ENCODE data around the gene TSFM.
A peak's percentile ranks its signal among the peaks of the same experiment; 100 is the strongest.

The TSFM gene

DNA sequence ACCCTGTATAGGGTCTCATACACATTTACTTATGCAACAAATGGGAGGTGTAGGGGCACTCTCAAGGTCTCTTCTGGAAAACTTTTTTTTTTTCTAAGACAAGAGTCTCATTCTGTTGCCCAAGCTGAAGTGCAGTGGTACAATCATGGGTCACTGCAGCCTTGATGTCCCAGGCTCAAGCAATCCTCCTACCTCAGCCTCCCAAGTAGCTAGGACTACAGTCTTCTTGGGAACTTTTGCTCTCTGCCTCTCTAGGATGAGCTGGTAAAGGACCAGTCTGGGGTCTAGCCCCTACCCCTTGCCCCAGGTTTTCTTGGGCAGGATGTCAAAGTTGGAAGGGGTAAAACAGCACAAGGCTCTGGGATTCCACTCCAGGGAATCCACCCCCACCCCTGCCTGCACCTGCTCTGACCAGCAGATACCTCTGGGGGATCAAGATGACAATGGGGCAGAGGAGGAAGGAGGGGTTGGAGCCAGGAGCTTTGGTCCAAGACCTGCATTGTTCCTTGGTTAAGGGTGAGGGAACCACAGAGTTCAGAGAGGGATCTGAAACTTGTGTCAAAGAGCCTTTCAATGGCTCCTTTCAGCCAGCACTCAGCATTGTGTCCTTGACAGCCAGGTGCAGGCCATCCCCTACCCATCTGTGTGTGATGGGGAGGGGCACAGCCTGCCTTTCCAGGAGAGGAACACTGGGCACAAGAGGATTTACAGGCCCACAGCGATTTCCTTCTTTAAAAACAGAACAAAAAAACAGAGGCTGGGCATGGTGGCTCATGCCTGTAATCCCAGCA lies 51.7 kb downstream of the TSFM start:
- no peak for DNase-seq (ENCODE audit: low read depth in 2 of 2)

DNA sequence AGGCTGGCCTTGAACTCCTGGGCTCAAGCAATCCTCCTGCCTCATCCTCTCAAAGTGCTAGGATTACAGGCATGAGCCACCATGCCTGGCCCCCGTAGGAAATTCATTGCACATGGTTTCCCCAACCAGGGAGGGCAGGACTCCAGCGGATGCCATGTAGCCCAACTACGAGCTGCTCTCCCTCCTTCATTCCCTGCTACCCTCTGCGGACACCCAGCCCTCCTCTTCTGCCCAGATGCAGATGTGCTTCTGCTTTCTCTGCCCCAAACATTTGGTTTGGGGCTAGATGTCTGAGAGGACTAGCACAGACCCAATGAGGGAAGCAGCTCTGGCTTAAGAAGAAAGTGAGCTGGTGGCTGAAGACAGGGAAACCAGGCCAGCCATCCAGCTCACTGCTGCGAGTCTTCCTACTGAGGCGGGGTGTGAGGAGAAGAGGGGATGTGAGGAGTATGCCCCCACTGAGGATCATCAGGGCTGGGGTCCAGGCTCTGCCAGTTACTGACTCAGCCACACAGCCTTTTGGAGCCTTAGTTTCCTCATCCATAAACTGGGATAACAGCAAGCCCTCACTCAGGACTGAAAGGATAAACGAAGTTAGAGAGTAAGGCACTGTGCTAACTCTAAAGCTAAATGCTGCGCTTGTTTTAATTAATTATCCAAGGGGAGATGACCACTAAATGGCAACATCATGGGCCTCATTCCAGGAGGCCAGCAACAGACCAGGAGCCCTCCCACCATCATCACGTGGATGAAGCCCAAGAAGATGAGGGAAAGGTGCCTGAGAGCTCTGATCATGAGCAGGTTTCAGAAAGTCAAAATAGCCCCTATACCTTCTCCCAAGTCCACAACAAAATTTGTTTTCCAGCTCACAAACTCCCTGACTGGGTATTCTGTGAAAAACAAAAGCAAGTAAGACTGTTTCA lies 53.0 kb downstream of the TSFM start:
- no peak for DNase-seq (ENCODE audit: low read depth in 2 of 2)

DNA sequence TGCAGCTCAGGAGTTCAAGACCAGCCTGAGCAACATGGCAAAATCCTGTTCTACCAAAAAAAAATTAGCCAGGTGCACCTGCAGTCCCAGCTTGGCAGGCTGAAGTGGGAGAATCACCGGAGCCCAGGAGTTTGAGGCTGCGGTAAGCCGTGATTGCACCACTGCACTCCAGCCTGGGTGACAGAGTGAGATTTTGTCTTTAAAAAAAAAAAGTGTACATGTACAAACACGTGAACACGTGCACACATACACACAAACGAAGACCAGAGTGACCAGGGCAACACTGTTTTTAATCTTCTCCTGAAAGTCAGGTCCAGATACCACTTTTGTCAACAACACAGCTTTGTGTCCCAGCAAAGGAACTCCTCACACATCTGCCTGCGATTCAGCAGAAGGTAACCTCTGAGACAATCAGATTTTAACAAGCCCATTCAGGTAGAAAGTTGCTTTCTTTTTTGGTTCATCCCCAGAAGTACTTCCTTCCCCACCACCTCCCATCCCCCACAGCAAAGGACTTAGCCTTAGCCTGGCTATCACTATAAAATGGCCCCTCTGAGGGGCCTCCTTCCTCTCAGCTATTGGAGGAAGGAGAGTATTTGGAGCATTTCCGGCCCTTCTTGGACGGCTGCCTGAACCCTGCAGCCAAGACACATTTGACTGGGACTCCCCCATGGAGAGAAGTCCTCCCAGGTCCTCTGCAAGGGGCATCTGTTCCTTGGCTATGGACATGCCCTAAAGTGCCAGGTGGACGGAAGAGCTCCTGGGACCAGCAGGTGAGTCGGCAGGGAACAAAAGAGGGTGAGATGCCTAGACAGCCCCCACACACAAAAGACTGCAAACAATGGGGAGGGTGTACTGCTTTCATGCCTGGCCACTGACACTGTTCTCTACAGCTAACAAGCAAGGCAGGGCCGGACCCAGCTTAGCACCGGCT lies 54.1 kb downstream of the TSFM start:
- no peak for DNase-seq (ENCODE audit: low read depth in 2 of 2)

DNA sequence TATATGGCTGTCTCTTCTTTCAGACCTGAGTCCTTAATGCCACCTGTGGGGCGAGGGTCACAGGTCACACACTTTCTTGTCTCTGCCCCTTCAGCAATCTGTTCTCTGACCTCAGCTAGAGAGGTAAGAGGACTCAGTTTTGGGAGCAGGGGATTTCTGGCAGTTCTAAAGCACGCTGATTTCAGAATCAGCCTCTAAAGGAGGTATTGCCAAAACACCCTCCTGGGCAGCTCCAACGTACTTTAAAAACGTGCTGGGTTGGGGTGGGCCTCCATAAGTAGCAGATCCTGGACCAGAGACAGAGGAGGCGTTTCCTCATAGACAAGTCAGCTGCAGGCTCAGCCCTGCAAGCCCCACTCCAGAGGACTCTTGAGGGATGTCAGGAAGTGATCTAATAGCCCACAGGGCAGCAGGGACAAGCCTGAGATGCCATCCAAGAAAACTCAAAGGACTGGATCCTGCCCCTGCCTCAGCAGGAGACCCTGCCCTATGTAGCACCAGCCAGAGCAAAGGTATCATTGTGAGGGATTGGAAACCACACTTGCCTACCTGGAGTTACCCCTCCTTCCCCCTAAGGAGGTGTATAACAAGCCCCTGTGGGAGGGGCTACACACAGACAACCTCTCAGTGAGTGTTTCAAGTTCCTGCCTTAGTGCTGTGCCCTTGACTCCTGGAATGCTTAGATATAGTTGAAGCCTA lies 55.4 kb downstream of the TSFM start:
- no peak for DNase-seq (ENCODE audit: low read depth in 2 of 2)

DNA sequence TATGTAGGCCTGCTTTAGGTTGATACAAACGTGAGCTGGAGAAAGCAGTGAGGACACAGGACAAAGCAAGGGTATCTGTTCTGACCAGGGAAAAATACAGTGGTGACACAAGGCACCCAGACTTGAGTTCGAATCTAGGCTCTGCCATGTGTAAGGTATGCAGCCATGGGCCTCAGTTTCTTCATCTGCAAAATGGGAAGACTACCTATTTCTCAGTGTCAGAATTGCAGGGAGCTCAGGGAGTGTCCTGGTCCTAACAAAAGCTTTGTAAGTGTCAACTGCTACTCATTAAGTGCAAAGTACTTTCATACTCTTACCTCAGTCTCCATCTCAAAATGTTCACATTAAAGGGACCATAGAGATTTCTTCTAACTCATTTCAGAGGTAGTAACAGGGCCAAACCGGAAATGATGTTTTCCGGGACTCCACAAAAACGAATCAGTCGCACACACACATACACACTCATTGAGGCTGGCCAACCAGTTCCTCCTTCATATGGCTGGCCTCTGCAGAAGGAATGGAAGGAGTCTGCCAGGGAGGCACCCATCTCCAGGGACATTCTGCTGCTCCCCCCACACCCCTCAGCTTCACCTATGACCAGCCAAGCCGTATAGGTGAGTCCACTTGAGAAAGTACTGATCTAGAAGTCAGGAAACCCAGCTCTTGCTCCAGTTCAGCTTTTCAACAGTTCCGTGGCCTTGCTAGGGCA lies 56.2 kb downstream of the TSFM start:
- DNase-seq (ENCODE audit: low read depth in 2 of 2): no peak

DNA sequence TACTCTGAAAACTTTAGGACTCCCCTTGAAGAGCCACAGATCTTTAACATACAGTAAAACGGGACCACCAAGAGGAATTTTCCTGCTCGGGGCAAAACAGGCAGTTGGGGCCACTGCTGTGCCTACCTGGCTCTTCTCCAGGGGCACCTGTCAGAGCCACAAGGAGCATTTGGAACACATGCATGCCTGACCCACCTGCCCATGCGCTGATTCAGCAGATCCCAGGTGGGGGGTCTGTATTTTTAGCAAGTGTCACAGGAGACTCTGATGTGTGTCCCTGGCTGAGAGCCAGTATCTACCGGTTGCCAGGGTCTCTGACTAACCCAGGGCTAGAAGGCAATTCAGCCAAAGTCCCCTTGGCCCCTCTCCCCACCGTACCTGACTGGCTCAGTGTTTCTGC lies 57.4 kb downstream of the TSFM start:
- DNase-seq (ENCODE audit: low read depth in 2 of 2): no peak

DNA sequence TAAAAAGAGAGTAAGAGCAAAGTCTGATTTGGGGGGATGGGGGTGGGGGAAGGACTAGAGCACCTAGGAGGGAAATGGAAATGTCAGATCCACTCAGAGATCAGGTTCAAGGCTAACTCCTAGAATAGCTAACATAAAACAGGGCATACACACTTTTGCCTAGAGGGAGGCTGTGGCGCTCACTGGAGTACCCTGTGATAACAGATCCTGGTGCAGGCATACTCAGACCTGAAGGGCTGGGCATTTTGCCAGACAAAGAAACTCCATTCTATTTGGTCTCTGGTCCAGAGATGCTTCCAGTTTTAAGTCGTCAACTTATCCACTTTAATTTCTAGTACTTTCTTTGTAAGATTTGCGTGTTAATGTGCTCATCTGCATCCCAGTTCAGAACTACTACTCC lies 58.1 kb downstream of the TSFM start:
- no peak for DNase-seq (ENCODE audit: low read depth in 2 of 2)

DNA sequence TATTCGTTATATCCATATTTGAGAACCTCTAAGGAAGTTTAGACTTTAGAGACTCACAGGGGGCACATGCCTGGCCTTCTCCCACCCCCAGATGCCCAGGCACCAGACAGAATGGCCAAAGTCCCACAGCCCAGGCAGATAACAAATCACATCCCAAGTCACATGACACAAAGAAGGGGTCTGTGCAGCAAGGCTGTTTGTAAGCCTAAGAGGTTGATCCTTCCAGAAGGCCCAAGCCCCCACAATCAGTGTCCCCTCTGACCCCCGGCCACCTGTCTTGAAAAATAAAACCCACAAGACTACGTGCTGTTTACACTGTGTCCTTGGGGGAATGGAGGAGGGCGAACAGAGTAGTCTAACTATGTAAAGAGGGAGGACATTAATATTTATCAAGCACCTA lies 58.9 kb downstream of the TSFM start:
- DNase-seq (ENCODE audit: low read depth in 2 of 2): no peak

DNA sequence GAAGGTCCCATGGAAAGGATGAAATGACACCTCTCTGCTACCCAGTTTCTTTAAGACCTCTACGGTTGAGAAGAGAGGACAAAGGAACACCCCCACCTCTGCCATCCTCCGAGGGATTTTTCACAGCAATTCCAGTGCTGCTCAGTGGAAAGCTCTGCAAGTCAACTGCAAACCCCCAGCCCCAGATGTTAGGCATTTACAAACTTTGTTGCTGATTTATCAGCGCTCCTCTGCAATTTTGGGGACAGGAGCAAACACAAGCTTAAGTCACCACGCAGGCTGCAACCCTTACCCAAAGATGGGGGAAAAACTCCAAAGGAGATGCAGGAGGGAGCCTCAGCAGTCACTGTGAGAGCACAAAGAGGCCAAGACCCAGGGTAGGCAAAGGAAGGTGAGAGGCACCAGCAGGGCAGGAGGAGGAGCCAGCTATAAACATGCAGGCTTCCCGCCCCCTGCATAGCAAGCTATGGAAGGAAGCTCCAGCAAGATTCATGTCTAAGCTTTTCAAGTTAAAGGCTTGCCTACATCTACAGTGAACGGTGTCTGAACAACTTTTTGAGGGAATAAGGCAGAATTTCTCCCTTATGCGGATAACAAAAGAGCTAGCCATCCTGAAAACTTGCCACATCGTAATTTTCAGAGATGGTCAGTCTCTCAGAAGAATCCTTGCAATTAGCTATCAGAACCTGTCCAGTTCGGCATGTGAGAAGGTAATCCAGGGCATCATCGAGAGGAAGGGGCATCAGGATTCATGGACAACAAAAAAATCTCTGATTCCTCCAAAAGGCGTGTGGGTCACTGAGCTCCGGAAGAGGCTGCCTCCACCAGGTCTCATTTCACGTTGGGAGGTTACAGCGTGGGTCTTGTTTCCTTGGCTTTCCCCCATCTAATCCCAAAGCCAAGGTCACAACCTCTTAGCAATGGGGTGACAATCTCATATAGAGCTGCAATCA lies 60.0 kb downstream of the TSFM start:
- no peak for DNase-seq (ENCODE audit: low read depth in 2 of 2)

DNA sequence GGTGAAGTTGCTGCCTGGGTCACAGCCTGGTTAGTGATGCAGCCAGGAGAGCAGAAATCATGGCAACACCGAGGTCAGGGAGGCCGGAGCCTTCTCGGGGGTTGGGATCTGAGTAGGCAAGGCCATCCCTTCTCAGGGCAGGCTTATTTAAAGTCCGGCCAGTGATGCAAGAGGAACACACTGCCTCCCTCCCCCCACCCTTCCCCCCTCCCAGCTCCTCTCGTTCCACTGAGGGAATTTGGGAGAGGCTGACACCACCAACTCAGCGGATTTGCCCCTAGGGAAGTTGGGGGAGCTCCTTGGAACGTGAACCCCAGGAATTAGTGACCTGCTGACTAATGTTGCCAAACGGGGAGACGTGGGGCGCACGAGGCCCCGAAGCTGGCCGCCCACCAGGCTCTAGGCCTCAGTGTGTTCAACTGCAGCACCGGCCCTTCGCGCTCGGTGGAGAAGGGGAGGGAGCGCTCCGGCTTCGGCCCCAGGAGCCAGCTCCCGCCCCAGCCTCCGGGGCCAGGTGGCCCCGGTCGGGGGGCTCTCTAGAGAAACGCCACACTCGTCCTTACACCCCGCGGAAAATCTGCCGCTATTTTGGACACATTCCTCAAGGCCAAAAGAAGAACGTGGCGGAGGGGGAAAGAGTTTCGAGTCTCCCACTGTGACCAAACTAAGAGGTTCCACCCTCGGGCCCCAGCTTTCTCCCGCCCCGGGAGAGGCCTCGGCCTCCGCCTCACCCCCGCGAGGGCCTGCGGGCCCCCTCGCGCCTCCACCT lies 62.3 kb downstream of the TSFM start:
- DNase-seq (ENCODE audit: low read depth in 2 of 2): peak in 1 of 2 experiments; percentile 27

DNA sequence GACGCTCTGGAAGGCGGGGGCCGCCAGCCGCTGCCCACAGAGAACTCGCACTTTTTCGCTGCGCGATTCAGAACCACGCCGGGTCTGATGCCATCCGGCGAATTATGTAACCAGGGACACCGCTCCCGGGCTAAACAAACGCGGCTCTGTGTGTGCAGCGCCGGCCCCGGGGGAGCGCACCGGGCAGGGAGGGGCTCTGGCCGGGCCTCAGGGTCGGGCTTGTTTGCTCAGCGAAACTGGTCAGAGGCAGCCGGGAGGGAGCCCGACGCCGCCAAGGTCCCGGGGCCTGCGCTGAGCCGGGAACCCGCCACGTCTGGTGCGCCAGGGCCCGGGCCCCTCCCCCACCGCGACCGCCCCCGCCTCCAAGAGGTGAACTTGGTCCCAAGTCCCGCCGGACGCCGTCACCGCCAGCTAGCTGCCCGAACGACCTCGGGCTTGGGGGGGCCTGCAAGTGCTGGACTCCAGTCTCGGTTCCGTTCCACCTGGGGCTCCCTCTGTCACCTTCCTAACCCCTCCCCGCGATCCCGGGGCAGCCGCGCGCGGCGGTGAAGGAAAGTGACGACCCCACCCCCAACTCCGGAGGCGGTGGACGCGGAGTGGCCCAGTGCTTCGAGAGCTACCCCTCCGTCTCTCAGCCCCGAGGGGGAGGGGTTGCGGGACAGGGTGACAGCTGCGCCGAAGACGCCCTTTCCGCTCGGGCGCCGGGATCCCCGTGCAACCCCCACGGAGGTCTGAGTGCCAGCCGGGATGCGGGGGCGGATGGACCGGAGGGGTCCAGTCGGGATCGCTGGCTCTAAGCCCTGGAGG lies 63.1 kb downstream of the TSFM start:
- peak in 1 of 2 experiments; percentile 59 for DNase-seq (ENCODE audit: low read depth in 2 of 2)

DNA sequence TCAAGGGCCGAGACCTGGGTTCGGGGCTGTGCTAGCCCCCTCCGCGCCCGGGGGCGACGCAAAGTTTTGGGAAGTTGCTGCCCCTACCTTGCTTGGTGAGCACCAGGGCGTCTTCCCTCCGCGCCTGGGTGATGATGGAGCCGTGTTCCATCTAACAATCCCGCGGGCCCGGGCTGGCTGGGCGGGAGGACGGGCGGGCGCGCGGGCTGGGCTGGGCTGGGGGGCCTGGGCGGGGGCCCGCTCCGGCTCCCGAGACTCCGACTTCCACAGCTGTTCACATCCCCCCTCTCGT lies 63.6 kb downstream of the TSFM start:
- no peak for DNase-seq (ENCODE audit: low read depth in 2 of 2)

DNA sequence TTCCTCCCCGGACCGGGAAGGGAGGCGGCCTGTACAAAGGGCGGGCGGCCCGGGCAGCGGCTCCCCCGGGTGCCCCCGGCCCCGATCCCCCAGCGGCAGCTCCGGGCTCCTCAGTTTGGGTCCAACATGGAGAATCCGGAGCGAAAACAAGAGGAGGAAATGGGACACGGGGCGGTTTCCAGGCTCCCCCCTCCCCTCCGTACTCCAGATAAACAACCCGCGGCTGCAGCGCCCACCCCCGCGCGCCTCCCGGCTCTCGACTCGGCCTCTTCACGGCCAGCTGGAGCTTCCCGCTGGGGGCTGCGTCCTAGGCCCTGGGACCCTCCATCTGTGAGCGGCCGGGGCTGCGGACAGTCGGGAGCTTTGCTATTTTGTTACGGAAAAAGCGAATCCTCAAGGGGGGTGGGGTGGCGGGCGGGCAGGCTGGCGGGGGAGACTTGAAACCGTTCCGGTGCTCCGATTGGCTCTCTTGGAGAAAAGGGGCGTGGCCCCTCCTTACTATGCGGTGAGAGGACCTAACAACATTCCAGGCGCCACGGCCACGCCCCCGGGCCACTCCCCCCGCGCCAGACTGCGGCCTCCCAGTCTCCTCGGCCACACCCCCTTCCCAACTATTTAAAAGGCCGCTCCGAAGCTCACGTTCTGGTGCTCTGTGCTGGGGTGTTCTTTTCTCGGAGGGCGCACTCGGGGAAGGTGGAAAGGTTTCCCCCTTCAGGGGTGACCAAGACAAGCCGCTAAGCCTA lies 64.2 kb downstream of the TSFM start, which contains the start of gene CTDSP2:
TSS of gene CTDSP2 (minus strand) at position 153 of the 743 bp plus-strand sequence. CDS start 294 bp downstream, outside the sequence.
- peak; percentile 84 to 97 for DNase-seq (ENCODE audit: low read depth in 2 of 2)

Data from stimulated activated CD4-positive, alpha-beta T cell treated with anti-CD3 and anti-CD28 coated beads, Interleukin-12 subunit alpha, Interleukin-12 subunit beta, amount 100 ng/mL, for 24 hours (primary cell).